G401 (cell line): Measurements from ENCODE around the gene CKAP5. TPM values are rescaled to one million over a fixed set of nuclear protein-coding genes. Genes with fewer than 3 reads are reported as not detected.
"Not testable (repeated sequence)": the region's sequence is repeated elsewhere in the genome, so short reads cannot be mapped to it uniquely, and the experiment has no call there.

Experiments
- DNase-seq: peaks from one replicate; pipeline ENCODE4 v3.0.0-alpha.2; 2015; ENCODE audit warnings: low spot score
- in situ Hi-C: cut with HindIII; loops from 2 replicates; pipeline ENCODE4 v1.10.0; 2016; ENCODE audit warnings: low sequenced_read_pairs, mixed read lengths
- total RNA-seq: library from RNA; depleted of rRNA; stranded (reverse); fragments of >200 nt; shearing (Covaris generic); gene quantifications from 2 replicates; pipeline ENCODE4 v1.2.3, GENCODE V29; 2014

Gene CKAP5
- total RNA-seq, 1 experiment from 2014 or later, result 89.8 TPM

GRCh38 chr11:46712874-46713576 lies 133.1 kb downstream of the CKAP5 start:
- no peak for DNase-seq
- in situ Hi-C loops, result no loop called here

DNA sequence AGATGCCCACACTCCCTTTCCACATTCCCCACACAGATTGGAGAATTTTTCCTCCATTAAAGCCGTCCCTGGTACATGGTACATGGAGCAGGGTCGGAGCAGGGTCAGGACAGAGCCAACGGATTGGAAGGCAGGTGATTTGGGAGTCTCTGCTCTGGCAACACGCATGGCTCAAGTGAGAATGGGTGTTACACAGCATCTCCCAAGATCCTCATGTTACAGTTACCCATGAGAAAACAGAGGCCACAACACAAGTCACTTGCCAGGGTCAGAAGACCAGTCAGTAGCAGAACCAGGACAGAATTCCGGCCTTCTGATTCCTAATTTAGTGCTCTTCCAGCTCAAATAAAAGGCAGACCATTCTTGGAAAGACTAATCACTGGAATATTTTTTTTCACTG lies 134.8 kb downstream of the CKAP5 start:
- in situ Hi-C loops, result no loop called here
- DNase-seq, result no peak

DNA sequence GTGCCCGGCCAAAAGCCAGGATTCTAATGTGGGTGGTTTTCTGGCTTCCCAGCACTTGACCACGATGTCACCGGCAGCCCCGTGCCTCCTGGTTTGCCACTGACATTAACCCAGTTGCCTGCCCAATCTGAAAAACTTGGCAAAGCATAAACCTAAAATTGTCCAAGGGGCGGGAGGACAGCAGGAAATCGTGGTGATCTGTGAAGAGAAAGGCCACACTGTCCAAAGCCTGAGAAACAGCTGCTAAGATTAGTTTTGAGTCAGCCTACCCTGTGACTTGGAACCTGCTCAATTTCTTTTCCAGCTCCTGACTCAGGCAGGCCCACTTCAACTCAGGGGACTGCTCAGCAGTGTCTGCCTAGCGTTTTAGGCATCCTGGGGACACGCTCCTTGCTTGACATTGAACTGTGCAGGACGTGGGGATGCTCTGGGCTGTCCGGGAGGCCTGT lies 135.2 kb downstream of the CKAP5 start:
- in situ Hi-C loops, result no loop called here
- peak; percentile 5 for DNase-seq

- in situ Hi-C loops, DNase-seq: not testable (repeated sequence)
Observed at GRCh38 chr11:46709351-46709750, 136.7 kb downstream of the CKAP5 start.

GRCh38 chr11:46706886-46707285 lies 139.2 kb downstream of the CKAP5 start:
- in situ Hi-C loops, result no loop called here
- no peak for DNase-seq

DNA sequence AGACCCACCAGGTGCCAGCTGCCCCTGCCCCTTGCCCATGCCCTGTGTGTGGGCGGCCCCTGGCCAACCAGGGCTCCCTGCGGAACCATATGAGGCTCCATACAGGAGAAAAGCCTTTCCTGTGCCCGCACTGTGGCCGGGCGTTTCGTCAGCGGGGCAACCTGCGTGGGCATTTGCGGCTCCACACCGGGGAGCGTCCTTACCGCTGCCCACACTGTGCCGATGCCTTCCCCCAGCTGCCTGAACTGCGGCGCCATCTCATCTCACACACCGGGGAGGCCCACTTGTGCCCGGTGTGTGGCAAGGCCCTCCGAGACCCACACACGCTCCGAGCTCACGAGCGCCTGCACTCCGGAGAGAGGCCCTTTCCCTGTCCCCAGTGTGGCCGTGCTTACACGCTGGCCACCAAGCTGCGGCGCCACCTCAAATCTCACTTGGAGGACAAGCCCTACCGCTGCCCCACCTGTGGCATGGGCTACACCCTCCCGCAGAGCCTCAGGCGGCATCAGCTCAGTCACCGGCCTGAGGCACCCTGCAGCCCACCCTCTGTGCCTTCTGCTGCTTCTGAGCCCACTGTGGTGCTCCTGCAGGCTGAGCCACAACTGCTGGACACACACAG lies 140.9 kb downstream of the CKAP5 start:
- in situ Hi-C loops, result no loop called here
- DNase-seq, result no peak

DNA sequence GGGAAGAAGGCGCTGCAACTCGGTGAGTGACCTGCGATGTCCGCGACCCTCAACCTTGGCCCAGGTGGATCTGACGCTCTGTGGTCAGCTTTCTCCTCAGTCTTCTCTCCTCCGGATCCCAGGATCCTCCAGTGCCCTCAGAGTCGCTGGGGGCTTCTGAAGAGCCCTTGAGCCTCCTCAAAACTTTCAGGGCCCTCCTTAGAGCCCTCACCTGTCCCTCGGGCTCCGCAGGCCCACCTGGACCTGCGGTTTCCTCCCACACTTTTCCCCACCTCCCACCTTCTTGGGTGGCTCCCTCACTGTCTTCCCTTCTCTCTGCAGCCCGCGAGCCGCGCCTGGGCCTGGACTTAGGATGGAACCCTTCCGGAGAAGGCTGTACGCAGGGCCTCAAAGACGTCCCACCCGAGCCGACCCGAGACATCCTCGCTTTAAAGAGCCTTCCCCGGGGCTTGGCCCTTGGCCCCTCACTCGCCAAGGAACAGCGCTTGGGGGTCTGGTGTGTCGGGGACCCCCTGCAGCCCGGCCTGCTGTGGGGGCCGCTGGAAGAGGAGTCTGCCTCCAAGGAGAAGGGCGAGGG lies 144.9 kb downstream of the CKAP5 start:
- no peak for DNase-seq
- in situ Hi-C loops, result no loop called here

DNA sequence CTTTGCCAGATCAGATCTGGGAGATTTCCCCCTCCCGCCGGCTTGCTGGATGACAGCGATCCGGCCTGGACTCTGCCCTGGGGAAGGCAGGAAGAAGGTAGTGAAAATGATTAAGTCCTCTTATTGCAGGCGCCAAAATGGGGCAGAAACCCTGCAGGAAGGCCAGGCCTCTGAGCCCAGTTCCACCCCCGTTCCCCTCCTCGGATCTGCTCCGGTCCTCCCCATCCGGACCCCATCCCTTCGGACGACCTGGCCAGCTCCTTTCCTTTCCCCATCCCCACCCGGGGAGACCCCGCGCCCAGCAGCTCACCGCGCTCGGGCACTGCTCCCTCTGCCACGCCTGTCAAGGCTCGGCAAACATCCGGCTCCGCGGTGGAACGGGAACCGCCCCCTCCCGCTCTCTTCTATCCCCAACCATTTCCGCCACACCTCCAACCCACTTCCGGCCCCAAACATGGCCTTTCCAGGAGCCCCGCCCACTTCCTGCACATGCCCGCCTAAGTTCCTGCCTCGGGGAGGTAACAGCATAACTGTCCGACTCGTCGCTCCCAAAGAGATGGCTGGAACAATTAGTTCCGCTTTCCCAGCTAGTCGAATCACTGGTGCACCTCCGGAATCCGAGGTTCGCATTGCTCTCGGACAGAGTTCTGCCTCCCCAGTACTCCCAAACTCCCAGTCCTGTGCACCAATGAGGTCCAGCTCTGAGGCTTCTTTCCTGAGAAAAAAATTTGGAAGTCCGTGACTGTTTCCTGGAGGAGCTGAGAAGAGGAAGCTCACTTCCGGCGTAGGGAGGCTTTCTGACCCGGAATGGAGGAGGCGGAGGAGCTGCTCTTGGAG lies 145.6 kb downstream of the CKAP5 start, which contains the start of the genes ARHGAP1 and ZNF408:
Gene ARHGAP1 (minus strand): TSS at position 379 of the 837 bp plus-strand sequence. CDS start 4,512 bp downstream, outside the sequence.
Gene ZNF408 (plus strand): TSS at position 791 of the 837 bp plus-strand sequence. CDS start 17 bp downstream, at position 808.
- in situ Hi-C loops, result no loop called here
- DNase-seq, result peak; percentile 99

GRCh38 chr11:46698597-46698996 lies 147.5 kb downstream of the CKAP5 start:
- in situ Hi-C loops, result no loop called here
- DNase-seq, result no peak

GRCh38 chr11:46697723-46698122 lies 148.4 kb downstream of the CKAP5 start:
- in situ Hi-C loops, result no loop called here
- DNase-seq, result no peak

- in situ Hi-C loops, result no loop called here
- DNase-seq, result no peak
Observed at GRCh38 chr11:46697303-46697702, 148.8 kb downstream of the CKAP5 start.

- DNase-seq, result no peak
- in situ Hi-C loops, result no loop called here
Observed at GRCh38 chr11:46696212-46696558, 149.9 kb downstream of the CKAP5 start.

DNA sequence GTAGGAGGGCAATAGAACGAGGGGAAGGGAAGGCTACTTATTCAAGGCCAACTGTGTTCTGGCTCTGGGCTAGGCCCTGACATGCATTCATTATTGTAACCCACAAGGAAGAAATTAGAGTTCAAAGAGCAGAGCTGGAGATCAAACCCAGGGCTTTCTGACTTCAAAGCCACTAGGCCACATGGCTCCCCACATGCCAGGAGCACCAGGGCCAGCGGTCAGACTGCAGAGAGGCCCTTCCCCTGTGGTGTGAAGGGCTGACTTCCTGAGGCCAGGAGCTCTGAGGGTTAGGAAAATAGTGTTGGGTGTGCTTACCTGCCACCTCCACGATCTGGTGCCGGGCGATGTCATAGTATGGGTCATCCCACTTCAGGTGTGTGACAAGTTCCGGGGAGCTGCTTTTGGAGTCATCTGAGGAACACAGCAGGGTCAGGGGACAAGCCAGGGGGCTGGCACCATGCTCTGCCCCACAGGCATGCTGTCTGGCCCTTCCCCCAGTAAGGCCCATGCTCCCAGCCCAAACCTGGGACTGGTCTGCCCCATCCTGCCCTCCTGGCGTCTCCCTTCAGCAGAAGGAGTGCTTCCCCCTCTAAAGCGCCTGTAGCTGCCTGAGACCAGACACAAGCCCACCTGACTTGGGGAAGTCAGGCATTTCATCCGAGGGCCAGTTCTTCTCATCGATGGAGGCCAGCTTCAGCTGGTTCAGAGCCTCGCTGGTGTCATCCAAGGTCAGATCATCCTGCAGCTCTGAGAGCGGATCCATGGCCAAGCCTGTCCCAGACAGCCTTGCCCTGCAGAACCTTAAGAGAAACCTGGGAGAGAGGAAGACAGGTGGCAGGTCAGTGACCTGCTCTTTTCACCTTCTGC lies 150.5 kb downstream of the CKAP5 start:
- DNase-seq, result no peak
- in situ Hi-C loops, result no loop called here

GRCh38 chr11:46694607-46695006 lies 151.5 kb downstream of the CKAP5 start:
- no peak for DNase-seq
- in situ Hi-C loops, result no loop called here

DNA sequence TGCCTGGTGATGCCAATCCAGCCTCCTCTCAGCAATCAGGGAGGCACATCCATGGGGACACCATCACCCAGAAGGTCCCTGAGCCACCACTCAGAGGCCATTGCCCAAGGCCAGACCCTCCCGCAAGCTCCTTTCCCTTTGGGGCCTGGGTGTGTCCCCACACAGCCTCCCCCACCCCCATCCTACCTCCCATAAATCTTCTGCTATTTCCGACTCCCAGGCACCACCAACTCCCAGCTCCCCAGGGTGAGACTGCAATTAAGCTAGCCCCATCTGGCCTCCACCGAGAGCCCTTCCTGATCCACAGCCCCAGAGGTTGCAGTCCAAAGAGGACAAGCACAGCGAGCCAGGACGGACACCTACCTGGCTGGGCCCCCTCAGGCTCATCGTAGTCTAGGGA lies 152.0 kb downstream of the CKAP5 start:
- no peak for DNase-seq
- in situ Hi-C loops, result no loop called here

DNA sequence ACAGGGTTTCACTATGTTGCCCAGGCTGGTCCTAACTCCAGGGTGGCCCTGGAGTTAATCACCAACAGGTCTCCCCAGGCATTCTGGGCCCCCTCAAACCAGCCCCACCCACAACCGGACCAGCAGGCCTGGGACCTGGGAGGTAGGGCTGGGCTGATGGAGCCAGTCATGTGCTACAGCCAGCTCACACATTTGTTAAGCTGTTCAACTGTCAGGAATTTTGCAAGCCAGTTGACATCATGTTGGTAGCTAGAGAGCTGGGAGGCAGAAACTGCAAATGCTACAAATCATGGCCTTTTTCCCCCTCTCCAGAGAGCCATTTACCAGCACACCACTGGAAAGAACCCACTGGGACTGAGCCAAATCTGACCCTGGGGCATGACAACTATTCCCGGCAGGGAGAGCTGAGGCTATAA lies 152.5 kb downstream of the CKAP5 start:
- DNase-seq, result no peak
- in situ Hi-C loops, result no loop called here
